HEK293 (cell line): ENCODE results near the gene TOM1.

ENCODE experiments used
- ATF2 ChIP-seq: fragments of 450-650 bp; formaldehyde crosslinking; IDR thresholded peaks from 2 replicates; pipeline ENCODE4 v1.5.1; 2016; ENCODE audit warnings: missing biosample characterization, missing genetic modification characterization, low read depth
- BCL11B ChIP-seq: fragments of 450-650 bp; formaldehyde crosslinking; IDR thresholded peaks from 2 replicates; pipeline ENCODE4 v1.5.1; 2016; ENCODE audit warnings: low read depth, missing biosample characterization, missing genetic modification characterization
- CTCF ChIP-seq: fragments of 450-650 bp; formaldehyde crosslinking; IDR thresholded peaks from 2 replicates; pipeline ENCODE4 v1.5.1; 2016; ENCODE audit warnings: missing biosample characterization, missing genetic modification characterization
- ELK4 ChIP-seq: IDR thresholded peaks from 2 replicates; pipeline ENCODE4 v1.6.1; 2011; ENCODE audit warnings: mild to moderate bottlenecking, low read depth, low read length, borderline replicate concordance
- TRIM28 ChIP-seq: IDR thresholded peaks from 2 replicates; pipeline ENCODE4 v1.6.1; 2011; ENCODE audit warnings: low read length, control low read depth, borderline replicate concordance
- YY1 ChIP-seq: fragments of 450-650 bp; formaldehyde crosslinking; IDR thresholded peaks from 2 replicates; pipeline ENCODE4 v1.5.1; 2018; ENCODE audit warnings: missing biosample characterization, missing genetic modification characterization
- ZBTB7A ChIP-seq: fragments of 450-650 bp; formaldehyde crosslinking; IDR thresholded peaks from 2 replicates; pipeline ENCODE4 v1.5.1; 2016; ENCODE audit warnings: low read depth, missing biosample characterization, missing genetic modification characterization
- ZNF223 ChIP-seq: fragments of 450-650 bp; formaldehyde crosslinking; IDR thresholded peaks from 2 replicates; pipeline ENCODE4 v1.5.1; 2016; ENCODE audit warnings: missing biosample characterization, missing genetic modification characterization
- ZNF266 ChIP-seq: fragments of 450-650 bp; formaldehyde crosslinking; IDR thresholded peaks from 2 replicates; pipeline ENCODE4 v1.5.1; 2016; ENCODE audit warnings: missing biosample characterization, missing genetic modification characterization, low read depth
- ZNF692 ChIP-seq: fragments of 450-650 bp; formaldehyde crosslinking; IDR thresholded peaks from 2 replicates; pipeline ENCODE4 v1.5.1; 2016; ENCODE audit warnings: missing biosample characterization, missing genetic modification characterization
- ZNF785 ChIP-seq: fragments of 450-650 bp; formaldehyde crosslinking; IDR thresholded peaks from 2 replicates; pipeline ENCODE4 v1.5.1; 2016; ENCODE audit warnings: missing biosample characterization, missing genetic modification characterization
- ZNF837 ChIP-seq: fragments of 450-650 bp; formaldehyde crosslinking; IDR thresholded peaks from 2 replicates; pipeline ENCODE4 v1.5.1; 2016; ENCODE audit warnings: missing biosample characterization, missing genetic modification characterization

GRCh38 chr22:35337932-35338331, 38.2 kb downstream of the TOM1 start:
- TF ChIP-seq BCL11B: no peak
- no peak for TF ChIP-seq TRIM28
- no peak for TF ChIP-seq ZNF785
- TF ChIP-seq CTCF (tag by site-specific recombination): no peak
- TF ChIP-seq ELK4: no peak
- TF ChIP-seq ZNF692 (tag by site-specific recombination): no peak
- TF ChIP-seq ZBTB7A (tag by site-specific recombination): no peak
- no peak for TF ChIP-seq ATF2 (tag by site-specific recombination)
- no peak for TF ChIP-seq ZNF837
- TF ChIP-seq ZNF266 (tag by site-specific recombination): no peak
- TF ChIP-seq YY1 (tag by site-specific recombination): no peak
- TF ChIP-seq ZNF223 (tag by site-specific recombination): no peak
